ENCODE results near the gene EHMT1.

Gene EHMT1

GRCh38 chr9:137618105-137619067, at the start of gene EHMT1:
TSS of gene EHMT1 (plus strand) at chr9:137619005. CDS start at chr9:137619029, 24 bp downstream.
- peak; percentile 89 for DNase-seq

DNA sequence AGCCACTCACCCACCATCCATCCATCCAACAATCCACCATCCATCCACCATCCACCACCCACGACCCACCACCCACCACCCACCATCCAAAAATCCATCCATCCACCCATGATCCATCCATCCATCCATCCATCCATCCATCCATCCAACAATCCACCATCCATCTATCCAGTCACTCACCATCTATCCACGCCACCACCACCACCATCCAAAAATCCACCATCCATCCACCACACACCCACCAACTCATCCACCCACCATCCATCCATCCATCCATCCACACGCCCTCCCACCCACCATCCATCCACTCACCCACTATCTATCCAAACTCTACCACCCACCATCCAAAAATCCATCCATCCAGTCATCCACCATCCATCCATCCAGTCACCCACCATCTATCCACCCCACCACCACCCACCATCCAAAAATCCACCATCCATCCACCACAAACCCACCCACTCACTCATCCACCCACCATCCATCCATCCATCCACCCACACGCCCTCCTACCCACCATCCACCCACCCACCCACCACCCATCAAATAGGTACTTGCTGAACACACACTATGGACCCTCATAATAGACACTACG, 49.1 kb upstream of the EHMT1 start:
- no peak for DNase-seq

- no peak for DNase-seq
Observed at GRCh38 chr9:137570566-137570965, 48.2 kb upstream of the EHMT1 start.

GRCh38 chr9:137574192-137574591, 44.6 kb upstream of the EHMT1 start:
- DNase-seq: no peak

- DNase-seq: no peak
Observed at GRCh38 chr9:137575364-137575715, 43.5 kb upstream of the EHMT1 start.

DNA sequence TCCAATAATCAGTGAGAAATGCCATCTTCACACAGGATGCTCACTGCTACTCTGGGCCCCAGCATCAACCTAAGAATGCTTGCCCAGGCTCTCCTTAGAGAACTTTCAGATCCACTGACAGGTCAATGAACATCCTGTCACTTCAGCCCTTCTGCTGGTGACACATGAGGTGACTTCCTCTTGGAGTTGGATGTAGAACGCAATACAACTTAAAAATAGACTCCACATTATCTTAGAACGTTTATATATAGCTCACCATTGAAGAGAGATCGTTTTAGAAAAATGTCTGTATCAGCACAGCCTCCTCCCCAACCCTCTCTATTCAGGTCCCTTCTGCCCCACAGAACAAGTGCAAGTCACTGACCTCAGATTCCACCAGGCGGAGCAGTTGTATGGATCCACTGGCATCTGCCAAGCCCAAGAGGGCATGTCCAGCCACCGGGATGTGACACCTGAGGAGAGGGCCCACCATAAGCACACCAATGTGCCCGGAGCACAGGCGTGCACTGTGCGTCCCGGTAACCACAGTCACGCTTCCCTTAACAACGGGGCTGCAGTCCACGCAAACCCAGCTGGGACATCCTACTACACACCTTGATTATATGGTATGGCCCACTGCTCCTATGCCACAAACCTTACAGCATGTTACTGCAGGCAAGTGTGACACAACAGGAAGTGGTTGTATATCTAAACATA, 42.9 kb upstream of the EHMT1 start:
- no peak for DNase-seq

GRCh38 chr9:137578518-137579258, 40.1 kb upstream of the EHMT1 start, which contains the start of gene DPH7:
TSS of gene DPH7 (minus strand) at chr9:137578925. CDS start at chr9:137578777, 148 bp downstream.
- peak; percentile 98 for DNase-seq

DNA sequence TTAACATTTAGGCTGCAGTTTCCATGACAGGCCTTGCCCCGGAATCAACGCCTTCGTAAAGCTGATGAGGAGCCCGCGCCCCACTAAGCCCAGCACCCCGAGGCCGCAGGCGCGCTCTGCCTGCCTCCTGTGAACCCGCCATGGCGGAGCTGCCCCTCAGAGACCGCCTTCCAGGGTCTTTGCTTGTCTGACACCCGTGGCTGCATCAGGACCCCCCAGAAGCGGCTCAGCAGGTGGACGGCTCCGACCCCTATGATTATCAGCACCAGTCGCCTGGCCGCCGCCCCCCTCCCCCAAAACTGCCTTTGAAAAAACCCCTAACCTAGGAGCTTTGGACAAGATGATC, 39.6 kb upstream of the EHMT1 start:
- no peak for DNase-seq

DNA sequence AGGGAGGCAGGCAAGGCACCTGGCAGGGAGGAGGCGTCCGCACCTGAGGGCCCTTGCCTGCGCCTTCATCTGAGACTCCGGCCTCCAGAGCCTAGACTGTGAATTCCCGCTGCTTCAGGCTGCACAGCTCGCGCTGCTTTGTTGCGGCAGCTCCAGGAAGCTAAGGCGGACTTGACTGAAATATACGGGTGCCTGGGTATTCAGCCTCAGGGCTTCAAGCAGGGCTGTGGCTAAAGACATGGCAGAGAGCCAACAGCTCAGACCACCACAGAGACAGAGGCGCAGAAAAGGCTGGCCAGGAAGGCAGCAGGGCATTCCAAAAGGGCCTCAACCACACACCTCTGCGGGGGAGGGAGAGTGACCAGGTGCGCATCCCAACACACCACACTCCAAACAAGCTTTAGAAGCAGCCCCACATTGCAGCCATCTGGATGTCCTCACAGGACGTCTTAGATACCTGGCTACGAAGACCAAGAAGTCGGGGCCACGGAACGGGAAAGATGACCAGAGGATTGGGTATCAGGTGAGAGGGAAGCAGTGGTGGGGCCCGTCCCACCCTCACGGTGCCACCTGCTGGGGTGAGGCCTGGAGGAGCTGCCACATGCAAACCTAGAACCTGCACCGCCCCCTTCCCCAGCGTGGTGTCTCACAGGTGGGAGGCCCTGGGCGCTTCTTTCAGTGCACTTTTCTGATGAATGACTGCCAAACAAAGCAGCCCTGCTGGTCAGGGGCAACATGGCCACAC, 38.4 kb upstream of the EHMT1 start:
- DNase-seq: no peak

GRCh38 chr9:137580954-137581322, 37.9 kb upstream of the EHMT1 start:
- no peak for DNase-seq

DNA sequence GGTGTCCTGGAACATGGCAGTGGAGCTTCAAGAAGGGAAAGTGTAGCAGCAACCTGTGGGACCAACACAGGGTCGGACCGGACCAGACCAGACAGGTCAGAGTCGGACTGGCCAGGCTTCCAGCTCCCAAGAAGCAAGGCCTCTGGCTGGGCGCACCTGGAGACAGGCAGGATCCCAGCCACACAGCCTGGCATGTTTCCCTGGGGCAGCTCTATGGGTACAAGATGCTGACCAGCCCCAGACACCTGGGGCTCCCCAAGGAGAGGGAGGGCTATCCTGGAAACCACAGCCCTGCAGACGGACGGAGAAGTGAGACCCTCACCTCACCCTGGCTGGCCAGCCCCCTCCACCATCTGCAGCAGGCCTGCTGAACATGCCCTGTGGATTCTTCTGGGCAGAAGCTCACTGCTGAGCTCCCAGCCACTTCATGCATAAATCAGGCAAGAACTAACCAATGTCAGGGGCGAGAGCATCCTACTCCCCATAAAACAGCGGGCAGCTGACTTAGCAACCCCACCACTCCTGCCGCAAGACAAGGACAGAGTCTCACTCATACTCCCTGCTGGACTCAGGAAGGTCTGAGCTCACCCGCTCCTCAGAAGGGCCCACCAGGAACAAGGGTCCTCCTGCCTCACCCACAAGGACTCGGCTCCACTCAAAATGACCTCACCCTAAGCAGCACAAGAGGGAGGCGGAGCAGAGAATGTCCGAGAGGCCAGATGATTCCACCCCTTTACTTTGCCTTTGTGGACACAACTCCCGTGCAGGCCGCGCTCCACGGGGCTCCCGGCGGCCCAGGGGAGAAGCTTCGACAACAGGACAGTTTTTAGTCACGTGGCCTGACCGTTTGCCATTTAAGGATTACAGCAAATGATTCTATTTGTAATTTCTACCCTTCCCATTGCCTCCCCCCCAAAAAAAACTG, 37.2 kb upstream of the EHMT1 start:
- DNase-seq: no peak

DNA sequence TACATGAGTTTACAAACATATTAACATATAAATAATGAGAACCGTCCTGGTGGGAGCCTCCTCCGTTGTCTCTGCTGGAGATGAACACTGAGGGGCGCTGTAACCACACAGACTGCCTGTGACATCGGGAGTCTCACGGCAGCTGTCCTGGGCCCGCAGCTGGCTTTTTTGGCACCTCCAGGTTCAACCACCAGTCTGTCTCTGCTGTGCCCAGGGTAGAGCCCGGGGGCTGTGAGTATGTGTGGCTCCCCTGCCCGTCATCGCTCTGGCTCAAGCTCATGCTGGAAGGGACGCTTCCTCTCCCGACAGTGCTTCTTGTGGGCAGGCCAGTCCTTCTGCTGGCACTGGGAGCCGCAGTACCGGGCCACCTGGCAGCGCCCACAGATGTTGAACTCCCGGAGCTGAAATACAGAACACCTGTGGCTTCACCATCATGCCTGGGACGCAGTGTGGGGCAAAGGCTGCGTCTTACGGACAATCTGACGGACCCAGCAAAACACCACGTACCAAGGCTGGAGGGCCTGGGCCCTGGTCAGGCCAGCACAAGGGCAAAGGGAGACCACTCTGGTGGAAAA, 36.4 kb upstream of the EHMT1 start:
- no peak for DNase-seq

- no peak for DNase-seq
Observed at GRCh38 chr9:137583347-137583746, 35.5 kb upstream of the EHMT1 start.

- no peak for DNase-seq
Observed at GRCh38 chr9:137583957-137584356, 34.8 kb upstream of the EHMT1 start.

GRCh38 chr9:137586854-137587253, 32.0 kb upstream of the EHMT1 start:
- DNase-seq: no peak

- no peak for DNase-seq
Observed at GRCh38 chr9:137588311-137588710, 30.5 kb upstream of the EHMT1 start.

GRCh38 chr9:137588891-137589290, 29.9 kb upstream of the EHMT1 start:
- no peak for DNase-seq

DNA sequence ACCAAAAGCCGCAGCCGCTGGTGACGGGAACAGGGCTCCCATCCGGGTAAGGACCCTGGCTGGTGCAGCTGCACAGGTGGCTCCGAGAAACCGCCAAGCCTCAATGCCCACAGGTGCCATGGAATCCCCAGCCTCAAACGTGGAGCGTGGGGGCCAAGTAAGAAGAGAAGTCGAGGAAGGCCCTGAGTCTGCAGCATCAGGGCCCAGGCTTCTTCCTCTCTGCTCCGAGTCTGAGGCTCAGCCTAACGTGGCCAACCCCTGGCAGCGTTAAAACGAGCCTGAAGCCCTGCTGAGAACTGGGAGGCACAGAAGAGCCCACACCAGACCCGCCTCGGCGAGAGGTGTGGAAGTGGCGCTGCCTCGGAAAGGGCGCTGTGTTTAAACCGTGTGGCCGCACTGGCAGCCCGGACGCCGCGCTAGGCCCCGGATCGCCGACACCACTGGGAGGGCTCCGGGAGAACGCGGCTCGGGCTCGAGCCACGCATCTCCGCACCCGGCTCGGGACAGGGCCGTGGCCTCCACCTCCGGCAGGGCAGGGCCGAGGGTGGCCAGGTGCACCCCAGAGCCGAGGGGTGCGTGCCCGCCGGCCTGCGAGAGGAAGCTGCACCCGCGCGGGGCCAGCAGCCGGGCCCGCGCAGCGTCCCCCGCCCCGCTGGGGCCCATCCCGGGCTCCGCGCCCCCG, 29.2 kb upstream of the EHMT1 start:
- no peak for DNase-seq

GRCh38 chr9:137590123-137590468, 28.7 kb upstream of the EHMT1 start:
- DNase-seq: no peak
